Measurements from ENCODE around the gene TAF11L11. TPM values are rescaled to one million over a fixed set of nuclear protein-coding genes. Genes with fewer than 3 reads are reported as not detected.
"Not testable (repeated sequence)": the region's sequence is repeated elsewhere in the genome, so short reads cannot be mapped to it uniquely, and the experiment has no call there.

The TAF11L11 gene
- total RNA-seq, result not detected

DNA sequence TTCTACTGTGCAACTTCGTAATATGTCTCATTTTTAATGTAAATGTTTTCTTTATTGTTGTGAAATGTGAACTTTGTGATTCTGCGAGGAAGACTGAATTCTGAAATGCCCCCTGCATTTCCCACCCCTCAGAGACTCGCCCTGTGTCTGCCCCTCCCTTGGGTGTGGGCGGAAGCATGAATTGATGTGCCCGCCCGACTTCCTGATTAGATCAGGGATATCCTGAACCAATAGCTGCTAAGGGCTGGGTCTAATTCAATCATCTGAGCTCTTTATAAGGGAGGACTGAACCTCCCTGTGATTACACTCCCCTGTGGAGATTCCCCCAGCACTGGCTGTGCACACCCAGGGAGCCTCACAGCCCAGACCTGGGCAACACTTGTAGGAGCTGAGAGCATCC lies at the start of gene TAF11L11:
Gene TAF11L11, plus strand, starts transcription at position 304 of the 400 bp plus-strand sequence.
- not testable (repeated sequence) for DNase-seq

DNA sequence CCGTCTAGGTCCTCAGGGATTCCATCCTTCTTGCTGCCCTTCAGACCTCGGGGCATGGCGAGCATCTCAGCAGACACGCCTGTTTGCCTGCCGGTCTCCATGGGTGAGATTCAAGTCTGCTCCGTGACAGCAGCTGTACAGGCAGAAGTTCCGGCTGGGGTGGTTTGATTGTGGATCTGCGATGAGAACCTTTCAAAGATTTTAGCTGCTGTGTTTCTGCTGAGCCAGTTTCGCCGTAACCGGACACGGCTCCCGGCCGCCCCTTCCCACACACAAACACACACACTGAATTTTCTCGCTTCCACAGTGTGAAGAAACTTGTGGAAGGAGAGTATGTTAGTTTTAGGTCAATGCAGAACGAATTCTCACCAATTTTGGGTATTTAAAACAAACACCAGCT lies 18.3 kb upstream of the TAF11L11 start, which contains the start of gene TAF11L7:
Gene TAF11L7, minus strand, starts transcription at position 101 of the 400 bp plus-strand sequence.
- not testable (repeated sequence) for DNase-seq

DNA sequence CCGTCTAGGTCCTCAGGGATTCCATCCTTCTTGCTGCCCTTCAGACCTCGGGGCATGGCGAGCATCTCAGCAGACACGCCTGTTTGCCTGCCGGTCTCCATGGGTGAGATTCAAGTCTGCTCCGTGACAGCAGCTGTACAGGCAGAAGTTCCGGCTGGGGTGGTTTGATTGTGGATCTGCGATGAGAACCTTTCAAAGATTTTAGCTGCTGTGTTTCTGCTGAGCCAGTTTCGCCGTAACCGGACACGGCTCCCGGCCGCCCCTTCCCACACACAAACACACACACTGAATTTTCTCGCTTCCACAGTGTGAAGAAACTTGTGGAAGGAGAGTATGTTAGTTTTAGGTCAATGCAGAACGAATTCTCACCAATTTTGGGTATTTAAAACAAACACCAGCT lies 13.1 kb upstream of the TAF11L11 start, which contains the start of gene TAF11L8:
Gene TAF11L8, minus strand, starts transcription at position 101 of the 400 bp plus-strand sequence.
- DNase-seq, result not testable (repeated sequence)

GRCh38 chr5:17594255-17594654 lies 9.7 kb upstream of the TAF11L11 start, which contains the start of gene TAF11L9:
Gene TAF11L9 (minus strand): TSS chr5:17594394.
- not testable (repeated sequence) for DNase-seq

DNA sequence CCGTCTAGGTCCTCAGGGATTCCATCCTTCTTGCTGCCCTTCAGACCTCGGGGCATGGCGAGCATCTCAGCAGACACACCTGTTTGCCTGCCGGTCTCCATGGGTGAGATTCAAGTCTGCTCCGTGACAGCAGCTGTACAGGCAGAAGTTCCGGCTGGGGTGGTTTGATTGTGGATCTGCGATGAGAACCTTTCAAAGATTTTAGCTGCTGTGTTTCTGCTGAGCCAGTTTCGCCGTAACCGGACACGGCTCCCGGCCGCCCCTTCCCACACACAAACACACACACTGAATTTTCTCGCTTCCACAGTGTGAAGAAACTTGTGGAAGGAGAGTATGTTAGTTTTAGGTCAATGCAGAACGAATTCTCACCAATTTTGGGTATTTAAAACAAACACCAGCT lies 6.3 kb upstream of the TAF11L11 start, which contains the start of gene TAF11L10:
Gene TAF11L10, minus strand, starts transcription at position 101 of the 400 bp plus-strand sequence.
- DNase-seq, result not testable (repeated sequence)

GRCh38 chr5:17604951-17605350 lies 968 bp downstream of the TAF11L11 start:
- no peak for DNase-seq

- not testable (repeated sequence) for DNase-seq
Measured at GRCh38 chr5:17607461-17607860, 3.5 kb downstream of the TAF11L11 start.

- not testable (repeated sequence) for DNase-seq
Measured at GRCh38 chr5:17610092-17610491, 6.1 kb downstream of the TAF11L11 start, which contains the start of gene TAF11L12. Gene TAF11L12 (plus strand): TSS chr5:17610392.

DNA sequence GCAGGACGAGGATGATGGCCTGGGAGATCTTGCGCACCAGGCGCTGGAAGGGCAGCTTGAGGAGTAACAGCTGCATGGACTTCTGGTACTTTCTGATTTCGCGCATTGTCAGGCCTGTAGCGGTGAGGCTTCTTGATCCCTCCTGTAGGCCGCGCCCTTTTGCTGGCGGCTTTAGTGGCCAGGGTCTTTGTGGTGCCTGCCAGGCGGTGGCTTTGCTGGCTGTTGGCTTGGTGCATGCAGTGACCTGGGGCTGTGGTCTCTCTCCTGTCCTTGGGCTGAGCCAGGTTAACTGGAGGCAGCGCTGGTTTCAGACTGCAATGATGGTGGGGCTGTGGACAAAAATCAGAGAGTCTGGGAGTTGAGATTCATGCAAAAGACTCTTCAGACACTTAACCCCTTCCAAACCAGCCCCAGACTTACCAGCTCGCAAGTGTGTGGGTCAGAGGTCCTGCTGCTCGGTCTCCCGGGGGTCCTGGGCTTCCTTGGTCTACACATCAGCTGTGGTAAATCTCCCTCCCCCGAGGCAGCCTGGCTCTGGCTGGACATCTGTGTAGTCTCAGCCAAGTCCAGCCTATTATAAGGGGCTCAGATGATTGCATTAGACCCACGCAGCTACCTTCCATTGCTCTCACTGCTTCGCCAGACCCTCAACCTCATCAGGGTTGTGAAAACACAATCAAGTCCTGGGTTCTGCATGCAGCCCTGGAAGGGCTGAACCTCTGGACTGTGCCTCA lies 11.1 kb downstream of the TAF11L11 start:
- no peak for DNase-seq

- DNase-seq, result no peak
Measured at GRCh38 chr5:17619354-17619753, 15.4 kb downstream of the TAF11L11 start.

DNA sequence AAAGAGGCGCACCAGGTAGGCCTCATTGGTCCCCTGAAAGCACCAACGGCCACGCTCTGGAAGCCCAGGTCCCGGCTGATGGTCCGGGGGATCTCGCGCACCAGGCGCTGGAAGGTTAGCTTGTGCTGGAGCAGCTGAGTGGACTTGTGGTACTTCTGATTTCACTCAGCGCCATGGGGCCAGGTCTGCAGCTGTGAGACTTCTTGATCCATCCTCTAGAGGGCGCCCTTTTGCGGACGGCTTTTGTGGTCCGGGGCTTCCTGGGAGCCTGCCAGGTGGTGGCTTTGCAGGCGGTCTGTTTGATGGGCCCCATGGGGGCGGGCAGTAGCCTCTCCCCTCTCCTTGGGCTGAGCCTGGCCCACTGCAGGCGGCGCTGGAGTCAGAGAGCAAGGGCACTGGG lies 16.6 kb downstream of the TAF11L11 start:
- DNase-seq, result no peak

DNA sequence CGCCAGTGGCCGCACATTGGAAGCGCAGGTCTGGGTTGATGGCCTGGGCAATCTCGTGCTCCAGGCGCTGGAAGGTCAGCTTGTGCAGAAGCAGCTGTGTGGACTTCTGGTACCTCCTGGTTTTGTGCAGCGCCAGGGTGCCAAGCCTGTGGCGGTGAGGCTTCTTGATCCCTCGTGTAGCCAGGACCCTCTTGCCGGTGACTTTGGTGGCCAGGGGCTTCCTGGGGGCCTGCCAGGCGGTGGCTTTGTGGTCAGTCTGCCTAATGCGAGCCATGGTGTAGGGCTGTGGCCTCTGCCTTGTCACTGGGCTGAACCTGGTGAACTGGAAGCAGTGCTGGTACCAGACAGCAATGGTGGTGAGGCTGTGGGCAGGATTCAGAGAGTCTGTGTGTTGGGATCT lies 21.7 kb downstream of the TAF11L11 start:
- DNase-seq, result no peak

DNA sequence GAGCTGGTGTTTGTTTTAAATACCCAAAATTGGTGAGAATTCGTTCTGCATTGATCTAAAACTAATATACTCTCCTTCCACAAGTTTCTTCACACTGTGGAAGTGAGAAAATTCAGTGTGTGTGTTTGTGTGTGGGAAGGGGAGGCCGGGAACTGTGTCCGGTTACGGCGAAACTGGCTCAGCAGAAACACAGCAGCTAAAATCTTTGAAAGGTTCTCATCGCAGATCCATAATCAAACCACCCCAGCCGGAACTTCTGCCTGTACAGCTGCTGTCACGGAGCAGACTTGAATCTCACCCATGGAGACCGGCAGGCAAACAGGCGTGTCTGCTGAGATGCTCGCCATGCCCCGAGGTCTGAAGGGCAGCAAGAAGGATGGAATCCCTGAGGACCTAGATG lies 27.8 kb downstream of the TAF11L11 start, which contains the start of gene TAF11L13:
Gene TAF11L13, plus strand, starts transcription at position 301 of the 400 bp plus-strand sequence.
- not testable (repeated sequence) for DNase-seq

DNA sequence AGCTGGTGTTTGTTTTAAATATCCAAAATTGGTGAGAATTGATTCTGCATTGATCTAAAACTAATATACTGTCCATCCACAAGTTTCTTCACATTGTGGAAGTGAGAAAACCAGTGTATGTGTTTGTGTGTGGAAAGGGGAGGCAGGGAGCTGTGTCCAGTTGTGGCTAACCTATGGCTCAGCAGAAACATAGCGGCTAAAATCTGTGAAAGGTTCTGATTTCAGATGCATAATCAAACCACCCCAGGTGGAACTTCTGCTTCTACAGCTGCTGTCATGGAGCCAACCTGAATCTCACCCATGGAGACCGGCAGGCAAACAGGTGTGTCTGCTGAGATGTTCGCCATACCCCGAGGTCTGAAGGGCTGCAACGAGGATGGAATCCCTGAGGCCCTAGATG lies 30.2 kb downstream of the TAF11L11 start, which contains the start of gene TAF11L14:
Gene TAF11L14, plus strand, starts transcription at position 301 of the 400 bp plus-strand sequence.
- DNase-seq, result no peak

- DNase-seq, result not testable (repeated sequence)
Measured at GRCh38 chr5:17649232-17649631, 45.2 kb downstream of the TAF11L11 start.

GRCh38 chr5:17655201-17655759 lies 51.3 kb downstream of the TAF11L11 start:
- not testable (repeated sequence) for DNase-seq

Small RNA genes lying within 50 kb of the gene (small RNA-seq; reads per million reads assigned to genes)
- gene AC233724.1 (ENCODE audit: low replicate concordance) (not detected), gene AC233724.2 (ENCODE audit: low replicate concordance) (not detected), gene AC233724.3 (ENCODE audit: low replicate concordance) (not detected), gene AC233724.4 (ENCODE audit: low replicate concordance) (not detected), gene AC233724.6 (ENCODE audit: low replicate concordance) (not detected), gene AC233724.7 (ENCODE audit: low replicate concordance) (not detected)

Other genes with a start within 250 kb of the TAF11L11 start
- gene TAF11L2, start 106.0 kb upstream of the TAF11L11 start, total RNA-seq, result not detected
- not detected for gene TAF11L3, start 85.8 kb upstream of the TAF11L11 start, total RNA-seq
- gene TAF11L4, start 82.4 kb upstream of the TAF11L11 start, total RNA-seq, result not detected
- not detected for gene TAF11L5, start 78.9 kb upstream of the TAF11L11 start, total RNA-seq
- gene TAF11L6, start 75.5 kb upstream of the TAF11L11 start, total RNA-seq, result not detected
- not detected for gene TAF11L7, start 18.4 kb upstream of the TAF11L11 start, total RNA-seq
- not detected for gene TAF11L8, start 13.2 kb upstream of the TAF11L11 start, total RNA-seq
- gene TAF11L9, start 9.8 kb upstream of the TAF11L11 start, total RNA-seq, result not detected
- gene TAF11L10, start 6.4 kb upstream of the TAF11L11 start, total RNA-seq, result not detected
- gene TAF11L12, start 6.2 kb downstream of the TAF11L11 start, total RNA-seq, result not detected
- gene TAF11L13, start 27.9 kb downstream of the TAF11L11 start, total RNA-seq, result not detected
- gene TAF11L14, start 30.3 kb downstream of the TAF11L11 start, total RNA-seq, result not detected

Data from tongue (tissue), 3 donors.